Keratinocyte (primary cell): ENCODE results near the gene AUNIP. TPM values are rescaled to one million over a fixed set of nuclear protein-coding genes. Genes with fewer than 3 reads are reported as not detected.

ENCODE experiments used
- DNase-seq: peaks from one replicate; pipeline ENCODE4 v3.0.0-alpha.2; 2011; ENCODE audit warnings: low read depth, missing footprints, low spot score
- FAIRE-seq: peaks from 2 replicates; lab custom pipeline; 2011; peaks lifted over from hg19 to GRCh38; lab: Jason Lieb, UNC
- H2AFZ ChIP-seq: 2 replicates; pipeline ENCODE4 v1.6.0; 2012; ENCODE audit warnings: low read length, control low read depth, inconsistent platforms; ENCODE audit not compliant: control insufficient read depth
- H3K27ac ChIP-seq: 2 replicates; pipeline ENCODE4 v1.5.1; 2011; ENCODE audit warnings: low read length; ENCODE audit not compliant: control insufficient read depth, insufficient read depth
- H3K27me3 ChIP-seq: 3 replicates; pipeline ENCODE4 v1.6.0; 2011; ENCODE audit warnings: low read length; ENCODE audit not compliant: control insufficient read depth, insufficient read depth; ENCODE audit errors: extremely low read depth
- H3K36me3 ChIP-seq, 2 experiments: 2 replicates in 1 of 2; 3 replicates in 1 of 2; pipeline ENCODE4 v1.5.1; 2011; ENCODE audit warnings: low read length in 2 of 2, mild to moderate bottlenecking in 1 of 2; ENCODE audit not compliant: control insufficient read depth in 2 of 2, insufficient read depth in 2 of 2; ENCODE audit errors: extremely low read depth in 1 of 2
- H3K4me1 ChIP-seq: 3 replicates; pipeline ENCODE4 v1.5.1; 2011; ENCODE audit warnings: low read length; ENCODE audit not compliant: control insufficient read depth, insufficient read depth; ENCODE audit errors: extremely low read depth
- H3K4me2 ChIP-seq: 3 replicates; pipeline ENCODE4 v1.6.0; 2011; ENCODE audit warnings: low read depth, low read length; ENCODE audit not compliant: control insufficient read depth, insufficient read depth; ENCODE audit errors: extremely low read depth
- H3K4me3 ChIP-seq, 3 experiments: fragments of 200-600 bp in 1 of 3; sonication (generic) in 1 of 3; 2 replicates in 2 of 3; 3 replicates in 1 of 3; pipeline ENCODE4 v1.5.1; 2011 to 2016; ENCODE audit warnings: low read length in 3 of 3, mild to moderate bottlenecking in 3 of 3, control low read depth in 2 of 3, inconsistent platforms in 1 of 3, low read depth in 1 of 3, mixed read lengths in 1 of 3, mixed run types in 1 of 3, moderate library complexity in 1 of 3; ENCODE audit not compliant: control insufficient read depth in 2 of 3, insufficient read depth in 2 of 3; ENCODE audit errors: extremely low read depth in 1 of 3
- H3K79me2 ChIP-seq: 2 replicates; pipeline ENCODE4 v1.6.0; 2012; ENCODE audit warnings: low read length; ENCODE audit not compliant: control insufficient read depth, insufficient read depth
- H3K9ac ChIP-seq: 3 replicates; pipeline ENCODE4 v1.6.0; 2011; ENCODE audit warnings: low read length; ENCODE audit not compliant: control insufficient read depth, insufficient read depth; ENCODE audit errors: extremely low read depth
- H3K9me1 ChIP-seq: 3 replicates; pipeline ENCODE4 v1.6.0; 2011; ENCODE audit warnings: low read length; ENCODE audit not compliant: control insufficient read depth, insufficient read depth; ENCODE audit errors: extremely low read depth
- H3K9me3 ChIP-seq: 2 replicates; pipeline ENCODE4 v1.5.1; 2012; ENCODE audit warnings: low read depth, low read length; ENCODE audit not compliant: control insufficient read depth
- H4K20me1 ChIP-seq: 3 replicates; pipeline ENCODE4 v1.6.0; 2011; ENCODE audit warnings: low read length; ENCODE audit not compliant: control insufficient read depth, insufficient read depth; ENCODE audit errors: extremely low read depth
- CTCF ChIP-seq, 3 experiments: IDR thresholded peaks in 1 of 3; conservative IDR thresholded peaks in 1 of 3; optimal IDR thresholded peaks in 1 of 3; 2 replicates in 2 of 3; 3 replicates in 1 of 3; pipeline versions ENCODE3 to v1.5.1; 2011; ENCODE audit warnings: low read length in 3 of 3, mild to moderate bottlenecking in 3 of 3, moderate library complexity in 2 of 3, control low read depth in 1 of 3, inconsistent platforms in 1 of 3; ENCODE audit not compliant: insufficient read depth in 2 of 3; ENCODE audit errors: extremely low read depth in 1 of 3
- EZH2 ChIP-seq: IDR thresholded peaks from one replicate; pipeline ENCODE4 v1.6.1; 2012; ENCODE audit warnings: inconsistent platforms, mild to moderate bottlenecking, low read length, moderate library complexity
- dilution Hi-C: fragments of 300-500 bp; cut with MboI; formaldehyde crosslinking; loops from one replicate; pipeline ENCODE4 v1.7.0; 2020; ENCODE audit warnings: low sequenced_read_pairs; ENCODE audit not compliant: extremely low pct_ligation_motif_present
- polyA plus RNA-seq, 5 experiments: library from polyadenylated mRNA; depleted of rRNA in 3 of 5; stranded (reverse) in 3 of 5; stranded (forward) in 1 of 5; unstranded in 1 of 5; fragments of >200 nt; gene quantifications; 1 replicate in 1 of 5; 2 replicates in 3 of 5; 3 replicates in 1 of 5; pipeline versions ENCODE4 v1.2.1 to v1.2.3, GENCODE V29; 2011 to 2012; ENCODE audit warnings: missing spikeins in 2 of 5, low read depth in 1 of 5, low replicate concordance in 1 of 5

The AUNIP gene
- polyA plus RNA-seq, 1 donor (not counting 4 experiments of a cell fraction or from before 2014, with no cell fraction given), result 9.3 TPM

- TF ChIP-seq EZH2 (no peak), CTCF (optimal IDR thresholded peaks at IDR 0.05 in 1 of 3, IDR thresholded peaks at IDR 0.05 in 1 of 3, conservative IDR thresholded peaks at IDR 0.05 in 1 of 3; ENCODE audit: extremely low read depth in 1 of 3, insufficient read depth in 2 of 3, low read length in 3 of 3) (no peak)
- Histone ChIP-seq H2AFZ (no peak overlapping the region), H3K27me3 (no peaks in the 10 kb centered on the region), H3K4me2 (no peak overlapping the region), H3K27ac (no peak overlapping the region), H3K9ac (no peak overlapping the region), H3K4me1 (peaks cover 21% of the 10 kb centered on the region), H3K4me3 (no peak overlapping the region), H4K20me1 (no peaks in the 10 kb centered on the region), H3K36me3 (peaks cover 0 to 3% of the 10 kb centered on the region in 2 experiments), H3K79me2 (peaks cover 21% of the 10 kb centered on the region), H3K9me1 (peaks cover 2% of the 10 kb centered on the region), H3K9me3 (no peaks in the 10 kb centered on the region)
- dilution Hi-C loops, result no loop called here
- no peak for DNase-seq
- no peak for FAIRE-seq
These were observed 48.9 kb upstream of the AUNIP start for GRCh38 chr1:25908161-25908560.

- no peak for FAIRE-seq
- H3K9me1 ChIP-seq, result peaks cover 2% of the 10 kb centered on the region
These were observed 48.3 kb upstream of the AUNIP start for GRCh38 chr1:25907601-25908000.

More at GRCh38 chr1:25907601-25908000, 48.3 kb upstream of the AUNIP start:
- Histone ChIP-seq H3K27ac (no peak overlapping the region), H3K4me3 (no peak overlapping the region), H2AFZ (no peak overlapping the region), H3K79me2 (peaks cover 21% of the 10 kb centered on the region), H3K27me3 (no peaks in the 10 kb centered on the region), H3K4me1 (peaks cover 20% of the 10 kb centered on the region), H3K36me3 (peaks cover 0 to 6% of the 10 kb centered on the region in 2 experiments), H4K20me1 (no peaks in the 10 kb centered on the region), H3K9me3 (no peaks in the 10 kb centered on the region), H3K9ac (no peak overlapping the region), H3K4me2 (no peak overlapping the region)
- no peak for DNase-seq
- TF ChIP-seq CTCF (optimal IDR thresholded peaks at IDR 0.05 in 1 of 3, IDR thresholded peaks at IDR 0.05 in 1 of 3, conservative IDR thresholded peaks at IDR 0.05 in 1 of 3; ENCODE audit: extremely low read depth in 1 of 3, insufficient read depth in 2 of 3, low read length in 3 of 3), result no peak
- TF ChIP-seq EZH2, result no peak
- dilution Hi-C loops, result no loop called here
